ENCODE results near the gene ZNF689. TPM values are rescaled to one million over a fixed set of nuclear protein-coding genes. Genes with fewer than 3 reads are reported as not detected.

Gene ZNF689
- total RNA-seq = 1 to 10 TPM; 4.4 to 9.5 TPM
- 1 to 10 TPM; 3.0 to 5.1 TPM for polyA plus RNA-seq
- long read RNA-seq, donor 1, partial matches to known transcripts = 0 of 4 reads
- long read RNA-seq, donor 1, other reads (novel, unspliced or antisense) = 0 of 4 reads
- long read RNA-seq, donor 2, partial matches to known transcripts = 0 of 2 reads
- long read RNA-seq, donor 2, other reads (novel, unspliced or antisense) = 0 of 2 reads
- long read RNA-seq, donor 3, partial matches to known transcripts = 0 of 2 reads
- long read RNA-seq, donor 3, other reads (novel, unspliced or antisense) = 0 of 2 reads
- long read RNA-seq, donor 4, partial matches to known transcripts = 0 of 1 reads
- long read RNA-seq, donor 4, other reads (novel, unspliced or antisense) = 0 of 1 reads
- long read RNA-seq, donor 5, partial matches to known transcripts = 0 of 3 reads
- long read RNA-seq, donor 5, other reads (novel, unspliced or antisense) = 0 of 3 reads

DNA sequence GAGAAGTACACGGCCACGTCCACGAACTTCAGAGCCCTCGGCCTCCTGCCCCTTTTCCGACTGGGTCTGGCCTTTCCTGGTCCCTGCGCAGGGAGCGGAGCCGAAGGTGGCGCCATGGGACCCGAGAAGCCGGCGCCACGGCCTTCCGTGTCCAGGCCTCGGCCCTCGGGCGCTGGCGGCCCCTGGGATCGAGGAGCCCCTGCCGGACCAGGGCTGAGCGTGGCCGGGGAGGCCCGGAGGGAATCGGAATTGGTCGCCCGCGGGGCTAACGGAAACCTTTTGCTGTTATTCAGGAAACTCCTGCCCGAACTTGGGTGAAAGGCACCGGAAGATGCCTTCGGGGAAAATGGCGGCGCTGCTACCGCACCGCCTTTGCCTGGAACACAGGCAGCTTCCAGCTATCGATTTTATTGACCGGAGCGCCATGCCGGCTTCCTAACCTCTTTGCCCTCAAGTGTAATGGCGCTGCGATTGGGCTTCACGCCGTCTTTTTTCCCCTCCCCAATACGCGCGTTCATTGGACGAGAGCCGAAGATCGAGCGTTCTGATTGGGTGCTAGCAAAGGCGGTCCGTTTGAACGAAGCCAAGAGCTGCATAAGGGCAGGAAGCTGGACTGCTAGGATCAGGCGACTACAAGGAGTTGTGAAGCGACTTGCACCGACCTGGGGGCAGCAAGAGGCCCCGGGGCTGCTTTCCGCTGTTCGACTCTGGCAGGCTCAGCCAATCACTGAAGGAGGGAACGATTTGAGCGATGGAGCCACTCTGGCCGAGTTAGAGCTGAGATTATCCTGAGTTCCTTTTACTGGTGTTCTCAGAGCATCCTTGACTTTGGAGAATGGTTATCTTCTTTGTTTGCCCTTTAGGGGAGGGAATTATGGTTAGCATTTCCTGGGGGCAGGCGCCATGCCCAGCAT, at the start of gene ZNF689:
Gene ZNF689, minus strand, starts transcription at position 464 of the 914 bp plus-strand sequence. Its CDS starts 348 bp downstream, at position 116.
- Histone ChIP-seq H3K4me3 (peak within 1 kb of the TSS; percentile 81), H3K27ac (ENCODE audit: low read depth in 1 of 2, low read length in 1 of 2) (peak within 1 kb of the TSS; percentile 96), H3K4me1 (ENCODE audit: control insufficient read depth in 5 of 5, insufficient read depth in 5 of 5, low read length in 5 of 5) (peaks cover 0 to 12% (median 2%) of the 10 kb centered on the region in 5 donors), H3K9ac (ENCODE audit: insufficient read depth in 1 of 2, low read length in 2 of 2) (peak within 1 kb of the TSS; percentile 92 to 94), H3K36me3 (ENCODE audit: control insufficient read depth in 4 of 4, insufficient read depth in 4 of 4, low read length in 4 of 4) (peaks cover under 1 to 8% (median 4%) of the 10 kb centered on the region in 4 donors), H3K9me3 (ENCODE audit: control insufficient read depth in 4 of 4, insufficient read depth in 3 of 4, low read length in 3 of 4) (no peaks in the 10 kb centered on the region), H3K27me3 (ENCODE audit: control insufficient read depth in 3 of 3, insufficient read depth in 3 of 3, low read length in 2 of 3) (no peaks in the 10 kb centered on the region)
- ATAC-seq (ENCODE audit: insufficient read depth, low FRiP score) (peak; percentile 96), DNase-seq (peak; percentile 98 to 99 (median 99))
- 0 to 1% methylated on average over 63 of the region's 63 CpGs for WGBS, 2 donors
- no peak for TF ChIP-seq CTCF (IDR thresholded peaks at IDR 0.05; ENCODE audit: control extremely low read depth, extremely low read depth)

- H3K4me1 ChIP-seq (ENCODE audit: control insufficient read depth in 5 of 5, insufficient read depth in 5 of 5, low read length in 5 of 5) = peaks cover 4 to 26% (median 14%) of the 10 kb centered on the region in 5 donors
- peak overlapping the region; percentile 75 to 97 for H3K9ac ChIP-seq (ENCODE audit: insufficient read depth in 1 of 2, low read length in 2 of 2)
- H3K9me3 ChIP-seq (ENCODE audit: control insufficient read depth in 4 of 4, insufficient read depth in 3 of 4, low read length in 3 of 4) = no peaks in the 10 kb centered on the region
- DNase-seq = peak in 2 of 3 donors; percentile 99
- no peaks in the 10 kb centered on the region for H3K27me3 ChIP-seq (ENCODE audit: control insufficient read depth in 3 of 3, insufficient read depth in 3 of 3, low read length in 2 of 3)
- peak; percentile 30 for TF ChIP-seq CTCF (IDR thresholded peaks at IDR 0.05; ENCODE audit: control extremely low read depth, extremely low read depth)
- peak overlapping the region; percentile 95 to 98 for H3K27ac ChIP-seq (ENCODE audit: low read depth in 1 of 2, low read length in 1 of 2)
- WGBS, 2 donors = 0% methylated on average over 52 to 64 of the region's 64 CpGs
- H3K4me3 ChIP-seq = peak overlapping the region; percentile 82
- peaks cover 20 to 49% (median 38%) of the 10 kb centered on the region in 4 donors for H3K36me3 ChIP-seq (ENCODE audit: control insufficient read depth in 4 of 4, insufficient read depth in 4 of 4, low read length in 4 of 4)
- peak; percentile 72 for ATAC-seq (ENCODE audit: insufficient read depth, low FRiP score)
Measured at GRCh38 chr16:30658731-30659506, 48.7 kb upstream of the ZNF689 start.

GRCh38 chr16:30657866-30658730, 47.9 kb upstream of the ZNF689 start, which contains the start of gene FBRS:
Gene FBRS, plus strand, starts transcription at chr16:30658431. Its CDS starts 1,088 bp downstream, at chr16:30659519.
- Histone ChIP-seq H3K4me3 (peak within 1 kb of the TSS; percentile 82), H3K27me3 (ENCODE audit: control insufficient read depth in 3 of 3, insufficient read depth in 3 of 3, low read length in 2 of 3) (no peaks in the 10 kb centered on the region), H3K9me3 (ENCODE audit: control insufficient read depth in 4 of 4, insufficient read depth in 3 of 4, low read length in 3 of 4) (no peaks in the 10 kb centered on the region), H3K4me1 (ENCODE audit: control insufficient read depth in 5 of 5, insufficient read depth in 5 of 5, low read length in 5 of 5) (peaks cover 4 to 26% (median 14%) of the 10 kb centered on the region in 5 donors), H3K9ac (ENCODE audit: insufficient read depth in 1 of 2, low read length in 2 of 2) (peak within 1 kb of the TSS; percentile 75 to 97), H3K36me3 (ENCODE audit: control insufficient read depth in 4 of 4, insufficient read depth in 4 of 4, low read length in 4 of 4) (peaks cover 19 to 46% (median 34%) of the 10 kb centered on the region in 4 donors), H3K27ac (ENCODE audit: low read depth in 1 of 2, low read length in 1 of 2) (peak within 1 kb of the TSS; percentile 95 to 98)
- WGBS, 2 donors = 0 to 1% methylated on average over 86 of the region's 86 CpGs
- ATAC-seq (ENCODE audit: insufficient read depth, low FRiP score) (peak; percentile 86), DNase-seq (peak; percentile 100)
- peak; percentile 86 for TF ChIP-seq CTCF (IDR thresholded peaks at IDR 0.05; ENCODE audit: control extremely low read depth, extremely low read depth)
